Duodenal mucosa (tissue), 2 donors: ENCODE results near the gene MEAK7.

ENCODE experiments used
- H3K27ac ChIP-seq: one replicate; pipeline ENCODE4 v1.7.0; 2013; ENCODE audit warnings: low read depth, low read length
- H3K27me3 ChIP-seq, 2 donors: one replicate each; pipeline ENCODE4 v1.7.0; 2013; ENCODE audit warnings: low read length in 2 of 2, control low read depth in 1 of 2; ENCODE audit not compliant: insufficient read depth in 2 of 2, control insufficient read depth in 1 of 2
- H3K36me3 ChIP-seq, 2 donors: one replicate each; pipeline ENCODE4 v1.7.0; 2013; ENCODE audit warnings: low read length in 2 of 2, control low read depth in 1 of 2; ENCODE audit not compliant: insufficient read depth in 2 of 2, control insufficient read depth in 1 of 2
- H3K4me1 ChIP-seq, 2 donors: one replicate each; pipeline ENCODE4 v1.7.0; 2013; ENCODE audit warnings: low read length in 2 of 2, control low read depth in 1 of 2; ENCODE audit not compliant: insufficient read depth in 2 of 2, control insufficient read depth in 1 of 2
- H3K4me3 ChIP-seq, 2 donors: one replicate each; pipeline ENCODE4 v1.7.0; 2013; ENCODE audit warnings: low read length in 2 of 2, low read depth in 1 of 2
- H3K9ac ChIP-seq, 2 donors: one replicate each; pipeline ENCODE4 v1.7.0; 2013; ENCODE audit warnings: low read length in 2 of 2, low read depth in 1 of 2
- H3K9me3 ChIP-seq, 2 donors: one replicate each; pipeline ENCODE4 v1.7.0; 2013; ENCODE audit warnings: low read length in 2 of 2, control low read depth in 1 of 2; ENCODE audit not compliant: control insufficient read depth in 1 of 2

The MEAK7 gene

DNA sequence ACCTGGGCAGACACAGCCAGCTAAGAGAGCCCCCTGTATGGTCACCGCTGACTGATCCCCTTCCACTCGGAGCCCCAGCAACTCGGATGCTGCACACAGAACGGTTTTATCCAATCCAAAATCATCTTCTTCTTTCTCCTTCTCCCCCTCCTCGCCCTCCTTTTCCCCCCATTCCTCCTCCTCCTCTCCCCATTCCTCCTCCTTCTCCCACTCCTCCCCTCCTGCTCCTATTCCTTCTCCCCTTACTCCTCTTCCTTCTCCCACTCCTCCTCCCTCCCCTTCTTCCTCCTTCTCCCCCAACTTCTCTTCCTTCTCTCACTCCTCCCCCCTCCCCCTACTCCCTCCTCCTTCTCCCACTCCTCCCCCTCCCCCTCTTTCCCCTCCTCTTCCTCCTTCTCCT lies 30.4 kb upstream of the MEAK7 start:
- H3K4me1 ChIP-seq = peaks cover 10 to 16% of the 10 kb centered on the region in 2 donors
- no peaks in the 10 kb centered on the region for H3K27me3 ChIP-seq
- H3K9ac ChIP-seq = no peak overlapping the region
- H3K4me3 ChIP-seq = no peak overlapping the region
- peaks cover 0 to 3% of the 10 kb centered on the region in 2 donors for H3K9me3 ChIP-seq
- no peaks in the 10 kb centered on the region for H3K36me3 ChIP-seq
- H3K27ac ChIP-seq = no peak overlapping the region

GRCh38 chr16:84532855-84533486 lies 28.5 kb upstream of the MEAK7 start:
- no peaks in the 10 kb centered on the region for H3K27me3 ChIP-seq
- H3K27ac ChIP-seq = peak overlapping the region; percentile 67
- peaks cover 10 to 19% of the 10 kb centered on the region in 2 donors for H3K4me1 ChIP-seq
- H3K9me3 ChIP-seq = peaks cover 0 to 7% of the 10 kb centered on the region in 2 donors
- no peaks in the 10 kb centered on the region for H3K36me3 ChIP-seq
- H3K9ac ChIP-seq = no peak overlapping the region
- H3K4me3 ChIP-seq = no peak overlapping the region

DNA sequence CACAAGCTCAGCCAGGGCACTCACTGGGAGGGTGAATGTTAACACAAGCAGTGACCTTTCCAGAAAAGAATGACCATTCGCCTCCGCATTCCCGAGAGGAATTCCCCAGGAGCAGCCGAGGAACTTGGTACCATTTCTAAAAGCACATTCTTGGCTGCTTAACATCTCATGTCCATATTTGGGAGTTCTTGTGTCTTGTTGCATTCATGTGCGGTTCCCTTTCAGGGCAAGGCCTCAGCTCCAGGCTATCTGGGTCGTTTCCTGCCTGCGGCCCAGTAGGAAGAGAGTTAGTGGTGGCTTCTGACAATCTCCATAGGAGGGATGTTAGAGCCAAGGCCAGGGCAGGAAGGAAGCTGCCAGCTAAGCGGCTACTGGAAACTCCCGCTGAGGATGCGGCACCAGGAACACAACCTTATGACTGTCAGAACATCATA lies 27.8 kb upstream of the MEAK7 start:
- H3K9ac ChIP-seq = no peak overlapping the region
- H3K27ac ChIP-seq = peak overlapping the region; percentile 67
- peaks cover 0 to 7% of the 10 kb centered on the region in 2 donors for H3K9me3 ChIP-seq
- no peaks in the 10 kb centered on the region for H3K27me3 ChIP-seq
- no peak overlapping the region for H3K4me3 ChIP-seq
- no peaks in the 10 kb centered on the region for H3K36me3 ChIP-seq
- H3K4me1 ChIP-seq = peaks cover 10 to 24% of the 10 kb centered on the region in 2 donors

- H3K27me3 ChIP-seq = no peaks in the 10 kb centered on the region
- H3K27ac ChIP-seq = no peak overlapping the region
- H3K36me3 ChIP-seq = no peaks in the 10 kb centered on the region
- H3K4me1 ChIP-seq = peaks cover 10 to 29% of the 10 kb centered on the region in 2 donors
- H3K9me3 ChIP-seq = peaks cover 0 to 7% of the 10 kb centered on the region in 2 donors
- H3K4me3 ChIP-seq = no peak overlapping the region
- no peak overlapping the region for H3K9ac ChIP-seq
Measured at GRCh38 chr16:84531671-84532111, 27.2 kb upstream of the MEAK7 start.

DNA sequence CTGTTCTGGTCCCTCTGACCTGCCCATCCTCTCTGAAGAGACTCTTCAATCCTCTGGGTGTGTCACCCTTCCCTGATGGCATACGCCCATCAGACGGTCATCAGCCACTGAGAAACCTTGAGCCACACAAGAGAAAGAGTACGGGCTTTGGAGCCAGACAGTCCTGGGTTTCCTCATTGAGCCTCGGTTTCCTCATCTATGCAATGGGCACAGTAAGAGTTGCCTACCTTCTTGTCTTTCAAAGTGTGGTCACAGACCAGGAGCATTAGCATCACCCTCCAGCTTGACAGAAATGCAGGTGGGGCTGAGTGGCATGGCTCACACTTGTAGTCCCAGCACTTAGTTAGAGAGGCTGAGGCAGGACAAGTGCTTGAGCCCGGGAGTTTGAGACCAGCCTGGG lies 26.1 kb upstream of the MEAK7 start:
- H3K36me3 ChIP-seq = no peaks in the 10 kb centered on the region
- H3K27me3 ChIP-seq = no peaks in the 10 kb centered on the region
- no peak overlapping the region for H3K27ac ChIP-seq
- no peak overlapping the region for H3K4me3 ChIP-seq
- H3K9ac ChIP-seq = no peak overlapping the region
- peaks cover 10 to 33% of the 10 kb centered on the region in 2 donors for H3K4me1 ChIP-seq
- peaks cover 0 to 7% of the 10 kb centered on the region in 2 donors for H3K9me3 ChIP-seq

DNA sequence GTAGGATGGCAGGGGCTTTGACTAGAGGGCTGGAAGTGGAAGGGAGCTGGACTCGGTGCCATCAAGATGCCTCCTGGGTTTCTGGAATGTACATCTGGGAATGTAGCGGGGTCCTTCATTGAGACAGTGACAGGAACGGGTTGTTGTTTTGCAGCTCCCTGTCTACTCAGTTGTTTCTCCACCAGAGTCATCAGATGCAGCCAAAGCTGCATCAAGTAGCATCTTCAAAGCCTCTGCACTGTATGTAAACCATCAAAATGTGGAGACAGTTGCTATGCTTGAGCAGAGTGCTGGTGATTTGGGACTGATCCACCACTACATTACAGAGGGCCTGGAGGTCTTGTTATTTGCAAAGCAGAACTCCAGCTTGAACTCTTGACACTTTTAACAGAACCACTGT lies 25.1 kb upstream of the MEAK7 start:
- peaks cover 10 to 33% of the 10 kb centered on the region in 2 donors for H3K4me1 ChIP-seq
- H3K36me3 ChIP-seq = no peaks in the 10 kb centered on the region

GRCh38 chr16:84528322-84528721 lies 23.9 kb upstream of the MEAK7 start:
- no peak overlapping the region for H3K4me3 ChIP-seq
- H3K9ac ChIP-seq = no peak overlapping the region
- no peak overlapping the region for H3K27ac ChIP-seq
- no peaks in the 10 kb centered on the region for H3K27me3 ChIP-seq
- H3K36me3 ChIP-seq = no peaks in the 10 kb centered on the region
- peaks cover 10 to 33% of the 10 kb centered on the region in 2 donors for H3K4me1 ChIP-seq
- peaks cover 0 to 7% of the 10 kb centered on the region in 2 donors for H3K9me3 ChIP-seq

More for the DNA sequence above, 25.1 kb upstream of the MEAK7 start:
- H3K27ac ChIP-seq = no peak overlapping the region
- H3K9me3 ChIP-seq = peaks cover 0 to 7% of the 10 kb centered on the region in 2 donors
- H3K4me3 ChIP-seq = no peak overlapping the region
- no peaks in the 10 kb centered on the region for H3K27me3 ChIP-seq
- H3K9ac ChIP-seq = no peak overlapping the region

- Histone ChIP-seq H3K4me1 (peaks cover 4 to 30% of the 10 kb centered on the region in 2 donors), H3K36me3 (no peaks in the 10 kb centered on the region), H3K4me3 (no peak overlapping the region), H3K9me3 (peaks cover 0 to 7% of the 10 kb centered on the region in 2 donors), H3K27ac (no peak overlapping the region), H3K27me3 (no peaks in the 10 kb centered on the region), H3K9ac (no peak overlapping the region)
Measured at GRCh38 chr16:84527532-84528269, 23.2 kb upstream of the MEAK7 start.

GRCh38 chr16:84526794-84527531 lies 22.5 kb upstream of the MEAK7 start:
- no peak overlapping the region for H3K9ac ChIP-seq
- no peak overlapping the region for H3K4me3 ChIP-seq
- H3K4me1 ChIP-seq = peaks cover 0 to 24% of the 10 kb centered on the region in 2 donors
- peak overlapping the region; percentile 17 for H3K27ac ChIP-seq
- H3K9me3 ChIP-seq = peaks cover 0 to 7% of the 10 kb centered on the region in 2 donors
- no peaks in the 10 kb centered on the region for H3K27me3 ChIP-seq
- no peaks in the 10 kb centered on the region for H3K36me3 ChIP-seq
